SK-N-SH (cell line): ENCODE results near the gene GFOD2. TPM values are rescaled to one million over a fixed set of nuclear protein-coding genes. Genes with fewer than 3 reads are reported as not detected.

Source experiments
- CTCF ChIA-PET: fragments of 300-600, 350-600 bp; formaldehyde crosslinking; extraction: SDS; loops from one replicate; lab custom pipeline; 2021; lab: Yijun Ruan, JAX
- POLR2A ChIA-PET: fragments of 350-600 bp; sonication (Branson Sonifier 250); formaldehyde crosslinking; extraction: SDS; loops from one replicate; lab custom pipeline; 2020; ENCODE audit warnings: antibody characterized with exemption, inconsistent platforms; lab: Yijun Ruan, JAX
- DNase-seq: peaks from one replicate; pipeline ENCODE4 v3.0.0; 2012
- H2AFZ ChIP-seq: fragments of 200-600 bp; sonication (generic); 2 replicates; pipeline ENCODE4 v1.8.1; 2016; ENCODE audit warnings: antibody characterized with exemption, mild to moderate bottlenecking, low read depth
- H3F3A ChIP-seq: fragments of 200-600 bp; sonication (generic); replicated peaks from 2 replicates; pipeline ENCODE3; 2016; ENCODE audit warnings: antibody characterized with exemption, mild to moderate bottlenecking; ENCODE audit not compliant: insufficient read depth
- H3K27ac ChIP-seq, 2 experiments: fragments of 200-500 bp in 1 of 2; fragments of 200-600 bp in 1 of 2; sonication (Bioruptor generic) in 1 of 2; sonication (generic), shearing (Covaris generic) in 1 of 2; 2 replicates each; pipeline versions ENCODE4 v1.5.1 to v1.6.1; 2014 to 2016; ENCODE audit warnings: low read depth in 2 of 2, inconsistent platforms in 1 of 2, low read length in 1 of 2, mild to moderate bottlenecking in 1 of 2, mixed read lengths in 1 of 2
- H3K27me3 ChIP-seq: fragments of 200-600 bp; sonication (generic), shearing (Covaris generic); 2 replicates; pipeline ENCODE4 v1.6.1; 2016; ENCODE audit warnings: mixed run types; ENCODE audit not compliant: insufficient read depth
- H3K36me3 ChIP-seq, 2 experiments: fragments of 200-500 bp in 1 of 2; fragments of 200-600 bp in 1 of 2; sonication (Bioruptor generic) in 1 of 2; sonication (generic) in 1 of 2; replicated peaks in 1 of 2; 2 replicates each; pipeline versions ENCODE3 to v1.5.1; 2014 to 2016; ENCODE audit warnings: low read length in 1 of 2, mild to moderate bottlenecking in 1 of 2; ENCODE audit not compliant: insufficient read depth in 2 of 2, control insufficient read depth in 1 of 2
- H3K4me1 ChIP-seq, 2 experiments: fragments of 200-500 bp in 1 of 2; fragments of 200-600 bp in 1 of 2; sonication (Bioruptor generic) in 1 of 2; sonication (generic), shearing (Covaris generic) in 1 of 2; 2 replicates each; pipeline versions ENCODE4 v1.5.1 to v1.6.1; 2014 to 2016; ENCODE audit warnings: low read depth in 1 of 2, low read length in 1 of 2, mixed run types in 1 of 2; ENCODE audit not compliant: insufficient read depth in 2 of 2, control insufficient read depth in 1 of 2
- H3K4me2 ChIP-seq: fragments of 200-600 bp; sonication (generic), shearing (Covaris generic); 2 replicates; pipeline ENCODE4 v1.6.1; 2017; ENCODE audit warnings: mixed run types
- H3K4me3 ChIP-seq, 2 experiments: fragments of 200-500 bp in 1 of 2; fragments of 200-600 bp in 1 of 2; sonication (Bioruptor generic) in 1 of 2; sonication (generic), shearing (Covaris generic) in 1 of 2; 2 replicates each; pipeline versions ENCODE4 v1.5.1 to v1.8.1; 2014 to 2016; ENCODE audit warnings: low read depth in 2 of 2, inconsistent platforms in 1 of 2, low read length in 1 of 2, mild to moderate bottlenecking in 1 of 2, mixed read lengths in 1 of 2, moderate library complexity in 1 of 2
- H3K79me2 ChIP-seq: fragments of 200-600 bp; sonication (generic); 2 replicates; pipeline ENCODE4 v1.8.1; 2017; ENCODE audit warnings: mild to moderate bottlenecking; ENCODE audit not compliant: insufficient read depth
- H3K9ac ChIP-seq: fragments of 200-600 bp; sonication (generic); 2 replicates; pipeline ENCODE4 v1.6.1; 2017; ENCODE audit warnings: mixed run types
- H3K9me2 ChIP-seq: fragments of 200-600 bp; sonication (generic); 2 replicates; pipeline ENCODE4 v1.6.1; 2017; ENCODE audit warnings: mixed run types
- H3K9me3 ChIP-seq: fragments of 200-600 bp; sonication (generic); 2 replicates; pipeline ENCODE4 v1.6.1; 2017; ENCODE audit warnings: mixed run types, mild to moderate bottlenecking, moderate library complexity
- H4K20me1 ChIP-seq: fragments of 200-600 bp; sonication (generic); 2 replicates; pipeline ENCODE4 v1.6.1; 2017; ENCODE audit warnings: mild to moderate bottlenecking, mixed run types; ENCODE audit not compliant: insufficient read depth
- CTCF ChIP-seq: fragments of 200-600 bp; sonication (generic); IDR thresholded peaks from 2 replicates; pipeline ENCODE4 v1.6.1; 2017; ENCODE audit warnings: antibody characterized with exemption, mild to moderate bottlenecking, moderate library complexity
- ELF1 ChIP-seq: IDR thresholded peaks from 2 replicates; pipeline ENCODE4 v1.4.0; 2012
- REST ChIP-seq: IDR thresholded peaks from 2 replicates; pipeline ENCODE4 v1.6.1; 2012; ENCODE audit warnings: mild to moderate bottlenecking, low read depth, low read length, moderate library complexity
- RXRA ChIP-seq: IDR thresholded peaks from 2 replicates; pipeline ENCODE4 v1.4.0; 2012; ENCODE audit warnings: low read depth, mild to moderate bottlenecking, borderline replicate concordance
- WGBS: methylation state at CpG from one replicate; pipeline ENCODE4 v1.1.6; 2017; ENCODE audit warnings: low lambda C conversion rate; 5-methylcytosine and 5-hydroxymethylcytosine counted together
- polyA plus RNA-seq, 3 experiments: library from polyadenylated mRNA; depleted of rRNA; stranded (reverse); fragments of >200 nt; gene quantifications; 2 replicates each; pipeline ENCODE4 v1.2.3, GENCODE V29; 2012

The GFOD2 gene
- polyA plus RNA-seq, 1 of the 3 experiments (the other 2 are of a cell fraction), result 19.0 TPM

- Histone ChIP-seq H3K27ac (no peak overlapping the region), H3K79me2 (peaks cover 6% of the 10 kb centered on the region), H3K4me2 (peak overlapping the region; percentile 94), H3K9me2 (no peaks in the 10 kb centered on the region), H3K9ac (peak overlapping the region; percentile 49; the same call in 1 of the 2 replicates), H3F3A (peaks cover 4% of the 10 kb centered on the region), H3K36me3 (peaks cover 0 to 13% of the 10 kb centered on the region in 2 experiments), H3K27me3 (no peaks in the 10 kb centered on the region), H2AFZ (no peak overlapping the region), H4K20me1 (peaks cover 6% of the 10 kb centered on the region; the same call in 1 of the 2 replicates), H3K4me3 (peak overlapping the region; percentile 64 to 82), H3K9me3 (no peaks in the 10 kb centered on the region), H3K4me1 (peaks cover 0 to 14% of the 10 kb centered on the region in 2 experiments; a peak in 1 of 4 replicates)
- POLR2A ChIA-PET, result interaction anchor here (0.6 to 1.0 kb wide), 2 partner anchors 110 to 406 kb away, joined by 3 to 4 read pairs; no protein-coding TSS in a partner anchor
- DNase-seq, result no peak
- CTCF ChIA-PET, result interaction anchor here (0.9 to 6.6 kb wide), 4 partner anchors 9 to 132 kb away, joined by 3 to 43 read pairs (median 5); partner anchors contain the start of gene CARMIL2
- TF ChIP-seq REST (peak; percentile 89), ELF1 (no peak)
- WGBS, result 23% methylated on average over 19 of the region's 25 CpGs
These were observed 65.2 kb downstream of the GFOD2 start for GRCh38 chr16:67653789-67654402.

- H3F3A ChIP-seq, result peaks cover 4% of the 10 kb centered on the region
- 0% methylated on average over 1 of the region's 68 CpGs for WGBS
- no peaks in the 10 kb centered on the region for H3K9me3 ChIP-seq
- peak overlapping the region; percentile 94 for H3K4me2 ChIP-seq
- ChIA-PET POLR2A (interaction anchor here (0.6 to 1.2 kb wide), 3 partner anchors 110 to 406 kb away, joined by 3 to 4 read pairs (median 3); partner anchors contain the start of gene TSNAXIP1), CTCF (interaction anchor here (0.9 to 16.5 kb wide), 7 partner anchors 9 to 131 kb away, joined by 3 to 263 read pairs (median 4); partner anchors contain the start of gene CTCF)
- peak; percentile 89 for DNase-seq
- peaks cover 4% of the 10 kb centered on the region; the same call in 1 of the 2 replicates for H4K20me1 ChIP-seq
- H2AFZ ChIP-seq, result no peak overlapping the region
- peak overlapping the region; percentile 49 for H3K9ac ChIP-seq
- H3K79me2 ChIP-seq, result no peaks in the 10 kb centered on the region
- H3K4me3 ChIP-seq, result peak overlapping the region; percentile 64 to 82
- peak; percentile 42; the same call in 1 of the 2 replicates for TF ChIP-seq CTCF
- no peak for TF ChIP-seq RXRA
- peak overlapping the region in 1 of 2 experiments; percentile 64; a peak in 1 of 4 replicates for H3K27ac ChIP-seq
- H3K4me1 ChIP-seq, result peaks cover 0 to 10% of the 10 kb centered on the region in 2 experiments; a peak in 1 of 4 replicates
- no peaks in the 10 kb centered on the region for H3K27me3 ChIP-seq
- H3K36me3 ChIP-seq, result peaks cover 0 to 12% of the 10 kb centered on the region in 2 experiments
- no peaks in the 10 kb centered on the region for H3K9me2 ChIP-seq
These were observed 65.9 kb downstream of the GFOD2 start for GRCh38 chr16:67653128-67653788.
